Hematopoietic multipotent progenitor cell treated with erythropoietin and hydrocortisone succinate and interleukin-3 and kit ligand, for 4 days (in vitro differentiated cells): ENCODE results near the gene TGM3.

Experiments used
- DNase-seq: peaks from one replicate; pipeline ENCODE4 v3.0.0-alpha.2; 2015

TGM3 gene

DNA sequence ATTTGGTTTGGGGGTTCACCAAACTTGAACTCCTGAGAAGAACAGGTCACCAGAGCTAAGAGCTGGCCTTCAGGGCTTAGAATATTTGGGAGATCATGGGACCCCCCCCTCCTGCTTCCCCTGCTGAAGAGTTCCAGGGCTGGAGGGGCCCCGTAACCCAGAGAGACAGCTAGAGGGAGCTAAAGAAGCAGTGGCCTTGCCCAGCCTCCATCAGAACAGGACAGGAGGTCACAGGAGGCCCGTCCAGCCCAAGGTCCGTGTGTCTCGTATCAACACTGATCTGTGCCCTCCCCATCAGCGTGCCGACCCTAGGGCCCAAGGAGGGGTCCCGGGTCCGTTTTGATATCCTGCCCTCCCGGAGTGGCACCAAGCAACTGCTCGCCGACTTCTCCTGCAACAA is 44.3 kb downstream of the TGM3 start:
- no peak for DNase-seq

GRCh38 chr20:2340823-2341222 is 45.0 kb downstream of the TGM3 start:
- DNase-seq: no peak

- no peak for DNase-seq
Measured at GRCh38 chr20:2341336-2341735, 45.5 kb downstream of the TGM3 start.

- DNase-seq: no peak
Measured at GRCh38 chr20:2342243-2342642, 46.4 kb downstream of the TGM3 start.

DNA sequence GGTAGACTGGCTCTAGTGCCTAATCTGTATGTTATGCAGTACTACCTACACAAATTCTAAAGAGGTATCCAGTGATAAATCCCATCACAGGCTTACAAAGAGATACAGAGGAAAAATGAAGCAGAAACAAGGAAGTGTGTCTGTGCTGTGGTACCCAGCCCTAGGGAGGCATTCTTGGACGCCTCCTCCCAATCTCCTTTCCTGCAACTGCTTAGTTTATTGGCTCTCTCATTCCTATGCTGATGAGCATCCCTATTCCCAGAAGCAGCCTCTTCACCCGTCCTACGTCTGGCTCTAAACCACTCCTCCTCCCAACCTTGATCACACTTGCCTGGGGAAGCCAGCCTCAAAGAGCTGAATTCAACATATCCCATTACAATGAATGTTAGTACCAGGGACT is 50.4 kb downstream of the TGM3 start:
- DNase-seq: no peak

DNA sequence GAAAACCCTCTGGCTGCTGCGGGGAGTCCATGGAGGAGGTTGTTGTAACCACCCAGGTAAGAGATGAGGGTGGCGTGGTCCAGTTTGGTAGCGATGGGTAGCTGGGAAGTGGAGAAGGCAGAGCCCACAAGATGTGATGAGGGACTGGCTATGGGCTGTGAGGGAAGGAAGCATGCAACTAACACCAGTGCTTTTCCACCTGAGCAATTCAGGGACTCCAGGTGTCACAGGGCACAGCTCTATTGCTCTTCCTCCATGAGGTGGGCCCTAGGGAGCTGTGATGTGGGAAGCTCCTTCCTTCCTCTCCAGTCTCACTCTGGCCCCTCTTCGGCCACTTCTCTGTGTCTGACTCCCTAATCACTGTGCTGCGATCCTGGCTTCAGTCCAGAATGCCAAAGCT is 52.5 kb downstream of the TGM3 start:
- DNase-seq: no peak

DNA sequence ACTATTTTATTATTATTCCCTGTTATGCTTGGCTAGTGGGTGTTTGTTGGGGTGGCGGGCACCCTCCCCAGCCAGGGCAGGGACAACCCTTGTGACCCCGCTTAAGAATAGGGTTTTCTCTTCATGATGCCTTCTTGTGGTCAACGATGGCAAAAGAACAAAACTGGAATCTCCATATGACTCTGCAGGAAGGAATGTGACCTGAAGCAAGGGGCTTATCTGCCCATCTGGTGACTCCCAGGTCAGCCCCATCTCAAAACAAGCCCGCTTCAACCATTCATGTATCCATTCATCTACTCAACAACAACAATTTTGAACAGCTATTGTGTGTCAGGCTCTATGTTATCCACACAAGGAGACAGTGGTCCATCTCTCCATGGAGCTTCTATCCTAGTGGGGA is 54.0 kb downstream of the TGM3 start:
- no peak for DNase-seq

GRCh38 chr20:2350606-2351005 is 54.8 kb downstream of the TGM3 start:
- no peak for DNase-seq

GRCh38 chr20:2353231-2353630 is 57.4 kb downstream of the TGM3 start:
- DNase-seq: no peak

DNA sequence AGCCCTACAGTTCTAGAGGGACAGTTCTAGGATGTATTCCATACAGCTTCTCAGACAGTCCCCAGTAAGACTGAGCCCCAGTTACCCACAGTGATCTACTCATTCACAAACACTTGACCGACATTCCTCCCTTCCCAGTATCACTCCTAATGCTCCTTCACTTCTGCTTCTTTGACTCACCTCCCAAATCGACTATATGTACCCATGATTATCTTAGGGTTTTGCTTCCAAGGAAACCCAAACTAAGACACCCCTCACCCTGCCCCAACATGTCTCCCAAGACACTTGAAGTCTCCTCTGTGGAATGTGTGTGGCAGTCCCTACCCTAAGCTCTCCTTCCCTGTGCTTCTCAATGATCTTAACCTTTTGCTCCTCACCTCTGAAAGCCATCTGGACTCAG is 61.3 kb downstream of the TGM3 start:
- no peak for DNase-seq

DNA sequence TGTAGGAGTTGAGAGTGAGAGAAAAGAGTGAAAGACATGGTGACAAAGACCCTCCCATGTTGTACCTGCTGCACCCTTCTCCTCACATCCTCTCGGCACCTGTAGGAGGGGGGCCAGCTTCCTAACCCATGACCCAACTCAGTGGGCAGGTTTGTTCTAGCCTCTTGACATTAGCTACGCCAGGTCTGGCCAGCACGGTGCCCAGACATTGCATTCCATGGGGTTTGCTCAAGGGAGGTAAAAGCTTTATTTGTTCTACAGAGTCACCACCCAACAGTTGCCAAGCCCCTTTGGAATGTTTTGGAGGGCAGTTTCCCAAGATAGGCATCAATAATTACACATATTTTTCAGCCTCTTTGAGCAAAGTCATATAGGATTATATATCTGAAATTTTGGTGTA is 62.2 kb downstream of the TGM3 start:
- DNase-seq: no peak

DNA sequence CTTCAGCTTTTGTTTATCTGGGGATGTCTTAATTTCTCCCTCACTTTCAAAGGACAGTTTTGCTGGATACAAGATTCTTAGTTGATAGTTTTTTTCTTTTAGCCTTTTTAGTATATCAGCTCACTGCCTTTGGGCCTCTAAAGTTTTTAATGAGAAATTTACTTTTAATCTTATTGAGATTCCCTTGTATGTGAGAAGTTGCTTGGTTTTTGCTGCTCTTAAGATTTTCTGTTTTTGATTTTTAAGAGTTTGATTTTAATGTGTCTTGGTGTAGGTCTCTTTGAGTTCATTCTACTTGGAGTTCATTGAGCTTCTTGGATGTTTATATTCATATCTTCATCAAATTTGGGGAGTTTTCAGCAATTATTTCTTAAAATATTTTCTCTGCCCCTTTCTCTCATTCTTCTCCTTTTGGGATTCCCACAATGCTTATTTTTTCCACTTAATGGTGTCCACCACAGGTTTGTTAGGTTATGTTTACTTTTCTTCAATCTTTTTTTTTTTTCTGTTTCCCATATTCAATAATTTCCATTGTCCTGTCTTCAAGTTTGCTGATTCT is 65.3 kb downstream of the TGM3 start:
- no peak for DNase-seq

- no peak for DNase-seq
Measured at GRCh38 chr20:2363187-2363586, 67.4 kb downstream of the TGM3 start.

DNA sequence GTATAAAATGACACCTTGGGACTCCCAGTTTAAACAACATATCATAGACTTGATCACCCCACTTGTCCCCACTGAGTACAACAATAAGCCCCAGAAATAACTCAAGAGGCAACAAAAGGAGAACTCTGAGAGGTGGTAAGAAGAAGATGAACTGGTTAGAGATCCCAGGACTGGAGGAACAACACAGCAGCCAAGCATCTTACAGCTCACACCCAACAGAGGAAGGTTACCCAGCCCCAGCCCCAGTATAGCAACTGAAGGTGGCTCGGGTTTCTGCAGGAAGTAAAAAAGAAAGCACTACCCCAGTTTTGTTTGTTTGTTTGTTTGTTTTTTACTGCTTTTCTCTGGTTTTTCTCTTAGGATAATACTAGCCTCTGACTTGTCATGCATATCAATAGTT is 67.8 kb downstream of the TGM3 start:
- no peak for DNase-seq

GRCh38 chr20:2364044-2364443 is 68.2 kb downstream of the TGM3 start:
- no peak for DNase-seq

GRCh38 chr20:2365091-2365490 is 69.3 kb downstream of the TGM3 start:
- no peak for DNase-seq

DNA sequence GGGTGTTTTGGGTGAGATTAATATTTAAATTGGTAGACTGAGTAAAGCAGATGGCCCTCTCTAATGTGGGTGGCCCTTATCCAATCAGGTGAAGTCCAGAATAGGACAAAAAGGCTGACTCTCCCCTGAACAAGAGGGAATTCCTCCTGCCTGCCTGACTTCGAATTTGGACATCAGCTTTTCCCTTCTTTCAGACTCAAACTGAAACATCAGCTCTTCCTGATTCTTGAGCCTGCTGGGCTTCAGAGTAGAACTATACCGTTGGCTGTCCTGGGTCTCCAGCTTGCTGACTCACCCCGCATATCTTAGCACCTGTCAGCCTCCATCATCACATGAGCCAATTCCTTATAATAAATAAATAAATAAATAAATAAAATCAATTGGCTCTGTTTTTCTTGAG is 69.9 kb downstream of the TGM3 start:
- DNase-seq: no peak

GRCh38 chr20:2368621-2369020 is 72.8 kb downstream of the TGM3 start:
- DNase-seq: no peak

- DNase-seq: no peak
Measured at GRCh38 chr20:2373098-2373497, 77.3 kb downstream of the TGM3 start.

- no peak for DNase-seq
Measured at GRCh38 chr20:2374346-2375125, 78.7 kb downstream of the TGM3 start.

- no peak for DNase-seq
Measured at GRCh38 chr20:2378893-2379292, 83.1 kb downstream of the TGM3 start.

GRCh38 chr20:2379511-2380229 is 83.9 kb downstream of the TGM3 start:
- DNase-seq: peak; percentile 57

DNA sequence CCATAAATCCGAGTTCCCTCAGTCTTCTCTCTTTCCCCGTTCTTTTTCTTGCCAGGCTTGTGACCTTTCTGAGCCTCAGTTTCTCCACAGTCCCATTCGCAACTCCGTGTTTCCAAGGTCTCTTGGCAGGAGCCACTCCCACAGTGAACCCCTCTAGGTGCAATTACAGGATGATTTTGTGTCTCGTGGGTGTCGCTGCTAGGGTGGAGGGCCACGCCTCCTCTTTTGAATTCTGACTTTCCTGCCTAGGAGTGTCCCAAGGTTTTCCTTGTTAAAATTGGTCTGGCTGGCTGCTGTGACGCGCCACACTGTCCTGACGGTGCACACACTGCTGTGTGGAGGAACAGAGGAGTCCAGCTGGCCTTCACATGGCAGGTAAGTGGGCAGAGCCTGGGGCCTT is 84.8 kb downstream of the TGM3 start, which contains the start of gene TGM6:
TGM6 (plus strand) TSS at position 301 of the 400 bp plus-strand sequence; CDS start at position 369, 68 bp downstream.
- no peak for DNase-seq

DNA sequence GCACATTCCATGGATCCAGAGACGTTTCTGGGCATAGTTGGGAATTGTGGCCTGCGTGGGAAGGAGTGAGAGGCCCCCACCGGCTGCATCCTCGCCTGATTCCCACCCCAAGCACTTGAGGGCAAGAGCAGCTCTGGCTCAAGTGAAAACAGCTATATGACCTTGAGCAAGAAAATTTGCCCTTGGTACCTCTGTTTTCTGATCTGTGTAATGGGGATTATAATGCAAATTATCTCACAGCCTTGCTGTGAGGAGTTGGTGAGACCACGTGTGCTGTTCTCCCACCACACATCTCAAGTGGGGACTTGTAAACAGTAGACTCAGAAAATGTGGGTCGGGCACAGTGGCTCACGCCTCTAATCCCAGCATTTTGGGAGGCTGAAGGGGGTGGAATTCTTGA is 85.5 kb downstream of the TGM3 start:
- DNase-seq: no peak
